ENCODE data around the gene NLRP9.

The NLRP9 gene

GRCh38 chr19:55687281-55688201 is 50.7 kb downstream of the NLRP9 start:
- DNase-seq = no peak

DNA sequence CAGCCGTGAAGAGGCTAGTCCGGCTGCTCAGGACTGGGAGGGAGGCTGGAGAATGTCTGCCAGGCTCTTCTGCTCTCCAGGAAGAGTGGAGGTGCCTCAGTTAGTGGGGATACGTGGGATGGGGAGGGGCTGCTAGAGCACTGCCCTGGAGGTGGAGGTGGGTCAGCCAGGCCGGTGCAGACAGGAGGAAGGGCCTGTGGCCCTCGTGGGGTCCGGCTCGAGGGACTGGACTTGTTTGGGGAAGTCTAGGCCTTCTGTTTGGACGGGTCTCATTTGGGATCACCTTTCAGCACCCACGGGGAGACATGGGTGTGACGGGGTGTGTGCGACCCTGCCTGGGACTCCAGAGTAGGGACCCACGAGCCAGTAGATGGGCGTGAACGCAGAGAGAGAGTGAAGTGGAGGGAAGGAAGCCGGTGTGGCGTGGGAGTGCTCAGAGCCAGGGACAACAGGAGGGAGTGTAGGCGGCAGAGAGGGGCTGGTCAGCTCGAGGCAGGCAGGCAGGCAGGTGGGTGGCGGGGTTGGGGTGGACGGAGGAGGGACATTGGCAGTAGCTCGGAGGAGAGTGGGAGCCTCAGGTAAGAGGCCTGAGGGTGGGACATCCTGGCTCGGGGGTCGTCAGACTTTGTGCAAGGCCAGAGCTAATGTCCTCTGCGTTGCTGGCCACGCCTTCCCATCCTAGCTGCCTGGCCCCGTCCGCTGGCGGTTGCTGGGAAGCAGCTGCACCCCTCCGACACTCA is 51.7 kb downstream of the NLRP9 start:
- DNase-seq = no peak

- no peak for DNase-seq
Measured at GRCh38 chr19:55685776-55686175, 52.4 kb downstream of the NLRP9 start.

GRCh38 chr19:55684946-55685681 is 53.1 kb downstream of the NLRP9 start:
- no peak for DNase-seq

GRCh38 chr19:55683449-55684261 is 54.5 kb downstream of the NLRP9 start:
- DNase-seq = no peak

- no peak for DNase-seq
Measured at GRCh38 chr19:55681131-55682092, 56.8 kb downstream of the NLRP9 start.

GRCh38 chr19:55680339-55681130 is 57.7 kb downstream of the NLRP9 start:
- DNase-seq = no peak

DNA sequence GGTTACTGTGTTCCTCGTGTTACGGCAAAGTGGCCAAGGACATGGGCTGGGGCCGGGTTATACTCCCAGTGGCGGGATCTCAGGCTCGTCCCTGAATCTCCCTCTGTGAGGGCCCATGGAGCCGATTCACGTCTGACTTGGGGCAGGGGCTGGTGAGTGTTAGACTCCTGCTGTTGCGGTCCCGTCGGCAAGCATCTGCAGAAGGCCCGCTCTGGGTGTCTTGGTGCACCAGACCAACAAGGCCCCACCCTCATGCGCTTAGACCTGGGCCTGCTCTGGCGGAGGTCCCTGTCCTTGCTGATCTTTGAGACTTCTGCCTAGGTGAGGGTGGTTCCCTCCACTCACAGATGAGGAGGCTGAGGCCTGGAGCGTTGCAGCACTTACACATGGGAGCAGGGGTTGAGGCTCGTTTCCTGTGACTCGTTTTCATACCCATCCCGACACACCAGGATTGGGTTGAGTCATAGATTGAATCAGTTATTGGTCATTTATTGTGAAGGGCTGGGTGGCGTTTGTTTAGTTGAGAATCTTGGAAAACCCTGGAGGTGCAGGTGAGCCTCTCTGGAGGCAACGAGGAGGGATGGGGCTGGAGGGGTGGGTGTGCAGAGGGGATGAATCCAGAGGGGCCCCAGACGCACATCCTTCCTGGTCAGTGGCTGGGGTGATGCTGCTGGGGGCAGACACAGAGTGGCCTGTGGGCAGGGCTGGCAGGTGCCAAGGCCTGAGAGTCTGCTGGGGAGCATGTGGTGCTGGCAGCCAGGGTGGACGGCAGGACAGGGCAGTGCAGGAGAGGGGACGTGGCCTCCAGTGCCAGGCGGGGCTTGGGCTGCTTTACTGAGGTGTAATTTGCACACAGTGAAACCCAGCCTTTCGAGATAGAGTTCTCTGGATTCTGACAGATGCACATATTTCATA is 58.6 kb downstream of the NLRP9 start:
- no peak for DNase-seq

DNA sequence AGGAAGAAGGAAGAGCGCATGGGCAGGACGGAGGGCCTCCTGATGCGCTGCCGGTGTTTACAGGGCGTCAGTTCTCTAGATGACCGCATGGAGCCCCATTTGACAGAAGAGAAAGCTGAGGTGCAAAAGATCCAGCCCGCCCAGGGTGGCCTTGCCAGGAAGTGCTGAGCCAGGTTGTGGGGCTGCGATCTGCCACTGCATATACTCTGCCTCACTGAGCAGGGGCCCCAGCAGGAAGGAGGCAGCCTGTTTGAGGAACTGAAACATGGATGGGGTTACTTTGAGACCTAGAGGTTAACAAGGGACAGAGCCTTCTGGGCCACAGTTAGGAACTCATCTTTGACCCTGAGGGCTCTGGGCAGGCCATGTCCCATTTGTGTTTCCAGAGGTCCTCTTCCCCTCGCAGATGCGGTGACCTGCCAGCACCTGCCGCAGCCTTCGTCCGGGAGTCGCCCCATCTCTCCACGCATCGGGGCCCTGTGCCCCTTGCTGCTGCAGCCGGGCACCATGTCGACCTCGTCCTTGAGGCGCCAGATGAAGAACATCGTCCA is 60.0 kb downstream of the NLRP9 start:
- no peak for DNase-seq

DNA sequence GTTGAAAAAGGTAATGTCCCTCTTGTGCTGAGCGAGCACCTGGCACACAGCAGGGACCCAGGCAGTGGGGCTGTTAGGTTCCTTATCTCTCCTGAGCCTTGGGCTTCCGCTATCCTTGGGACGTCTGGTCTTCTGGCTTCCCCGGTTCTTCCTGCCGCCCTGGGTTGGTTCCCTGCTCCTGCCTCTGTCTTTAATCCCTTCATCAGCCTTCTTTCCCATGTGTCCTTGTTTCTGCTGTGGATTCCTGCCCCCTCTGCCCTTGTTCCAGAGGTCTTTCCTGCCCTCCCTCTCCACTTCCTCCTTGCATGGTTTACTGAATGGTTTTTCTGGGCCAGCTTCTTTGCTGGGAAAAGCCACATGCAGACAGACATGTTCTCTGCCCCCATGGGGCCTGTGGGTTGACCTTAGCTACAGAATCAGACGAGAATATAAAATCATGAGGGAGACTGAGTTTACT is 60.6 kb downstream of the NLRP9 start:
- no peak for DNase-seq

- DNase-seq = no peak
Measured at GRCh38 chr19:55676889-55677505, 61.2 kb downstream of the NLRP9 start.

- peak; percentile 90 for DNase-seq
Measured at GRCh38 chr19:55676383-55676782, 61.8 kb downstream of the NLRP9 start.

- DNase-seq = no peak
Measured at GRCh38 chr19:55675661-55676354, 62.4 kb downstream of the NLRP9 start.

DNA sequence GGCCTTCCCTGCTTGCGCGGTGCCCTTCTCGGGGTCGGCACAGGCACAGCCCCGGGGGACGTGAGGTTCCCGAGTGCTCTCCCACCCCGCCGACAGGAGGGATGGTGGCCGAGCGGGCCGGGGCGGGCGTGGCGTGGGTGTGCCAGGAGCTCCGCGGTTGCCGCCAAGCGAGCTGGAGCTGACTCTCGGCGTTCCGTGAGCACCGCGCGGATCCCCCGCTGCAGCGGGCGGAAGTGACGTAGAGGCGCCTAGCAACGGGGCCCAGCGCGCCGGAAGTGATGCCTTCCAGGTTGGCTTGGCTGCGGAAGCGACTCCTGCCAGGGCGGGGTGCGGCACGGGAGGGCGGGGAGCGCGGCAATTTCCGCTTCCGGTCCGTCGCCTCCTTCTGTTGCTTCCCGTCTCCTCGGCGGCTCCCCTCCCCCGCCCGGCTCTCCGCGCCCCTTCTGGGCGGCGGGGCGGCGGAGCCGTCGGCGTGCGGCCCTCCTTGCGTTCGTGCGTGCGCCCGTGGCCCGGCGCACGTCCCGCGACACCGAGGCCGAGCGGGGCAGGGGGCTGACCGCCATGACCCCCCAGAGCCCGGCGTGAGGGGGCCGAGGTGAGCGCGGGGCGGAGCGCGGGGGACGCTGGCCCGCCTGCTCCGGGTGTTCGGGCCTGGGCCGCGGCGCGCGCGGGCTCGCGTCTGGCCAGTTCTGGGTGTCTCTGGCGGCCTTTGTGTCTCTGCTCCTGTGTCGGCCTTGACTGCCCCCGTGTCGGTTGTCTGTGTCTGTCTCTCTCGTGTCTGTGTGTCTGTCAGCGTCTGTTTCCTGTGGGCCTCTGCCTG is 63.2 kb downstream of the NLRP9 start, which contains the start of gene EPN1:
Gene EPN1 (plus strand): TSS at position 386 of the 820 bp plus-strand sequence. CDS start 3,402 bp downstream, outside the sequence.
- peak; percentile 98 for DNase-seq

- no peak for DNase-seq
Measured at GRCh38 chr19:55674459-55674840, 63.8 kb downstream of the NLRP9 start.

DNA sequence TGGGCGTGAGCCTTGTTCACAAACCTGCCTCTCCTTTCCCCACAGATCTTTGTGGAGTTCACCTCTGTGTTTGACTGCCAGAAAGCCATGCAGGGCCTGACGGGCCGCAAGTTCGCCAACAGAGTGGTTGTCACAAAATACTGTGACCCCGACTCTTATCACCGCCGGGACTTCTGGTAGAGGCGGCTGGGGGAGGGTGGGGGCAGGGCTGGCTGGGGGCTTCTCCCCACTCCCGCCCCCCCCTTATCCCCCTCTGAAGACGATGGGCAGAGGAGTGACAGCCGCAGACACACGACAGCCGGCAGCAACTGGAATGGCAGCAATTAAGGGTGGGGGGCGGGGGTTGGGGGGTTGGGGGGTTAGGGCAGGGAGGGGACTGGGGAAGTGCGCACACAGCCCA is 64.3 kb downstream of the NLRP9 start:
- no peak for DNase-seq

GRCh38 chr19:55673465-55673864 is 64.7 kb downstream of the NLRP9 start:
- no peak for DNase-seq

Measured in hematopoietic multipotent progenitor cell treated with erythropoietin and hydrocortisone succinate and interleukin-3 and kit ligand, for 6 days (in vitro differentiated cells).